ENCODE results near the gene SURF4.
"Not testable (repeated sequence)": the region's sequence is repeated elsewhere in the genome, so short reads cannot be mapped to it uniquely, and the experiment has no call there.

SURF4 gene

DNA sequence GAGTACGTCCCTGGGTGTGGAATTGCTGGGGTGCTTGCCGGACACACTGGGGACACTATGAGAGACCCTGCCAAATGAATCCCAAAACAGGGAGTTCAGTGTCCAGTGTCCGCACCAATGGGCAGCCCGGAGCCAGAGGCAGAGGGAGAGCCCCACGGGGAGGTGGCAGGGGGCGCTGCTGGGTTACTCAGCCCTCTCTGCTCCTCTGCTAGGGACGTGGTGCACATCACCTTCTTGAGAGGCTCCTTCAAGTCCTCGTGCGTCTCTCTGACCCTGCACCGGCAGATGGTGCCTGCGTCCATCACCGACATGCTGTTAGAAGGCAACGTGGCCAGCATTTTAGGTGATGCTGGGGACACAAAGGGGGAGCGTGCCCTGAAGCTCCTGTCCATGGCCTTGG lies 21.1 kb upstream of the SURF4 start:
- TF ChIP-seq, protein P1, sequence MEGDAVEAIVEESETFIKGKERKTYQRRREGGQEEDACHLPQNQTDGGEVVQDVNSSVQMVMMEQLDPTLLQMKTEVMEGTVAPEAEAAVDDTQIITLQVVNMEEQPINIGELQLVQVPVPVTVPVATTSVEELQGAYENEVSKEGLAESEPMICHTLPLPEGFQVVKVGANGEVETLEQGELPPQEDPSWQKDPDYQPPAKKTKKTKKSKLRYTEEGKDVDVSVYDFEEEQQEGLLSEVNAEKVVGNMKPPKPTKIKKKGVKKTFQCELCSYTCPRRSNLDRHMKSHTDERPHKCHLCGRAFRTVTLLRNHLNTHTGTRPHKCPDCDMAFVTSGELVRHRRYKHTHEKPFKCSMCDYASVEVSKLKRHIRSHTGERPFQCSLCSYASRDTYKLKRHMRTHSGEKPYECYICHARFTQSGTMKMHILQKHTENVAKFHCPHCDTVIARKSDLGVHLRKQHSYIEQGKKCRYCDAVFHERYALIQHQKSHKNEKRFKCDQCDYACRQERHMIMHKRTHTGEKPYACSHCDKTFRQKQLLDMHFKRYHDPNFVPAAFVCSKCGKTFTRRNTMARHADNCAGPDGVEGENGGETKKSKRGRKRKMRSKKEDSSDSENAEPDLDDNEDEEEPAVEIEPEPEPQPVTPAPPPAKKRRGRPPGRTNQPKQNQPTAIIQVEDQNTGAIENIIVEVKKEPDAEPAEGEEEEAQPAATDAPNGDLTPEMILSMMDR (IDR thresholded peaks at IDR 0.05; ENCODE audit: low read depth, low read length) = peak; percentile 31
- DNase-seq (ENCODE audit: extremely low read depth, low read depth) = no peak

DNA sequence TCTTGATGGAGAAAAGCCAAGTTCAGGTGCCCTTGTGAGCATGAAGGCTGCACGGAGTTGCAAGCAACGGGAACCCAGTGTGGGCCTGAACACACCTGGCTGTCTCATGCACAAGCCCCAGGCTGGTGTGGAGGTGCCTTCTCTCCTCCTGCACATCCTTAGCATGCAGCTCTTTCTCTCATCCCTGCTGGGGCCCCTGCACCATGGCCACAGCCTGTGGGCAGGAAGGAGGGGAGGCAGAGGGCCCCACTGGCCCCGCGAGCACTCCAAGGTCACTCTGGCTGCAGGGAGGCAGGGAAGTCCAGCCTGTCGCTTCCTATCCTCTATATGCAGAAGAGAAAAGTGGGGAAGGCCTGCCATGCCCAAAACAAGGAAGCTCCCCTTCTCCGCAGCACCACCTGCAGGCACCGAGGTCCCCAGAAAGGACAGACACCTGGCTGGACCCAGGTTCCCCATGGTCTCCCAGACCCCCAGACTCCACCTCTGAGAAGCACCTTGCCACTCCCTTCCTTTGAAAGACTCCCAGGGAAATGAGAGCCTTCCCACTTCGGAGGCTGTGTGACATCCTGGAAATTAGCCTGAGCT lies 18.9 kb upstream of the SURF4 start:
- TF ChIP-seq, protein P1 (IDR thresholded peaks at IDR 0.05; ENCODE audit: low read depth, low read length) = no peak
- DNase-seq (ENCODE audit: extremely low read depth, low read depth) = no peak

DNA sequence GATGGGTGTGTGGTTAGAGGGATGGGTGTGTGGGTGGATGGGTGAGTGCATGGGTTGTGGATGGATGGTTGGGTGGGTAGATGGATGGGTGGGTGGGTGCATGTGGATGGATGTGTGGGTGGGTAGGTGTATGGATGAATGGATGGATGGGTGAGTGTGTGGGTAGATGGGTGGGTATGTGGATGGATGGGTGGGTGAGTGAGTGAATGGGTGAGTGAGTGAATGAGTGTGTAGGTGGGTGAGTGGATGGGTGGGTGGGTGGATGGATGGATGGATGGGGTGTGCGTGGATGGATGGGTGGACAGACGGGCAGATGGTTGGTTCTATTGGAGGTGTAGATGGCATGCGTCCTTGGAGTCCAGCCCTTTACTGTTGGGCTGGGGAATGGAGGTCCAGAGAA lies 17.5 kb upstream of the SURF4 start:
- TF ChIP-seq, protein P1 (IDR thresholded peaks at IDR 0.05; ENCODE audit: low read depth, low read length) = no peak
- DNase-seq (ENCODE audit: extremely low read depth, low read depth) = no peak

DNA sequence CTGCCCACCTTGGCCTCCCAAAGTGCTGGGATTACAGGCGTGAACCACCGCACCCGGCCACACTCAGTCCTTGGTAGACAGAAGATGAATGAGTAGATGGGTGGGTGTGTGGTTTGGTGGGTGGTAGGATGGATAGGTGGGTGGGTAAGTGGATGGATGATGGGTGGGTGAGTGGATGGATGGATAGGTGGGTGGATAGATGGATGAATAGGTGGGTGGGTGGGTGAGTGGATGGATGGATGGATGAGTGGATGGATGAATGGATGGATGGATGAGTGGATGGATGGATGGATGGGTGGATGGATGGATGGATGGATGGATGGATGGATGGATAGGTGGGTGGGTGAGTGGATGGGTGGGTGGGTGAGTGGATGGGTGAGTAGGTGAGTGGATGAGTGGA lies 16.4 kb upstream of the SURF4 start:
- DNase-seq (ENCODE audit: extremely low read depth, low read depth) = not testable (repeated sequence)

DNA sequence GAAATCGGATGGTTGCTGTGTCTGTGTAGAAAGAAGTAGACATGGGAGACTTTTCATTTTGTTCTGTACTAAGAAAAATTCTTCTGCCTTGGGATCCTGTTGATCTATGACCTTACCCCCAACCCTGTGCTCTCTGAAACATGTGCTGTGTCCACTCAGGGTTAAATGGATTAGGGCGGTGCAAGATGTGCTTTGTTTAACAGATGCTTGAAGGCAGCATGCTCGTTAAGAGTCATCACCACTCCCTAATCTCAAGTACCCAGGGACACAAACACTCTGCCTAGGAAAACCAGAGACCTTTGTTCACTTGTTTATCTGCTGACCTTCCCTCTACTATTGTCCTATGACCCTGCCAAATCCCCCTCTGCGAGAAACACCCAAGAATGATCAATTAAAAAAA lies 15.6 kb upstream of the SURF4 start:
- DNase-seq (ENCODE audit: extremely low read depth, low read depth) = not testable (repeated sequence)

DNA sequence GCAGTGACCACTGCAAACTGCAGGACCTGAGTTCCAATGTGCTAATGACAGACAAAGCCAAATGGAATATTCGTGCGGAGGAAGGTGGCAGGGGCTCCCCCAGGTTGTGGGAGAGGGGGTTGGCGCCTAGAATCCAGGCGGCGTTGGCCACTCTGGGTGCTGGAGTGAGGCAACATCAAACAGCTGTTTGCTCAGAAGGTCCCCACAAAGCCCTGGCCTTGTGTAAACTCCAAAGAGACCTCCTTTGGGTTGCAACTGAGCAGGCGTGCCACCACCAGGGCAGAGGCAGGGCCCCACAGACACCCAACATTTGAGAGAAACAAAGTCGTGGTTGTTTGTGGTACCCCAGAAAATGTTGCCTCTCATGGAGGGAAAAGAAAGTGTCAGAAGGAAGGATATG lies 14.9 kb upstream of the SURF4 start:
- no peak for DNase-seq (ENCODE audit: extremely low read depth, low read depth)
- TF ChIP-seq, protein P1 (IDR thresholded peaks at IDR 0.05; ENCODE audit: low read depth, low read length) = no peak

DNA sequence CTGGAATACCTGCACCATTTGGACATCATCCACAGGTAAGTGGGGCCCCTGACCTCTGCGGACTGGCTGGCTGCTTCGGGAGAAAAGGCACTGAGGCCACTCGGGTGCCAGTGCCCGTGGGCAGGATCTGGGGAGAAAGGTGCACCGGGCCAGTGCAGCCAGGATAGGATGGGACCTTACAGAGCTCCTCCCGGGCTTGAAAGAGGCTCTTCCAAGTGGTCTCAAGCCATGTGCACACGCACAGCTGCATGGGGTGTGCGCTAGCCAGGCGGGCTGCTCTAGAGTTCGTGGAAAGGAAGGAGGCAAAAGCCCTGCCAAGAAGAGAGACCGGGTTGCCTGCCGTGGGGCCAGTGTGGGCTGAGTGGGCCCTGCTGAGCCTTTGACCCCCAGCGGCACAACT lies 13.7 kb upstream of the SURF4 start:
- DNase-seq (ENCODE audit: extremely low read depth, low read depth) = no peak
- TF ChIP-seq, protein P1 (IDR thresholded peaks at IDR 0.05; ENCODE audit: low read depth, low read length) = no peak

DNA sequence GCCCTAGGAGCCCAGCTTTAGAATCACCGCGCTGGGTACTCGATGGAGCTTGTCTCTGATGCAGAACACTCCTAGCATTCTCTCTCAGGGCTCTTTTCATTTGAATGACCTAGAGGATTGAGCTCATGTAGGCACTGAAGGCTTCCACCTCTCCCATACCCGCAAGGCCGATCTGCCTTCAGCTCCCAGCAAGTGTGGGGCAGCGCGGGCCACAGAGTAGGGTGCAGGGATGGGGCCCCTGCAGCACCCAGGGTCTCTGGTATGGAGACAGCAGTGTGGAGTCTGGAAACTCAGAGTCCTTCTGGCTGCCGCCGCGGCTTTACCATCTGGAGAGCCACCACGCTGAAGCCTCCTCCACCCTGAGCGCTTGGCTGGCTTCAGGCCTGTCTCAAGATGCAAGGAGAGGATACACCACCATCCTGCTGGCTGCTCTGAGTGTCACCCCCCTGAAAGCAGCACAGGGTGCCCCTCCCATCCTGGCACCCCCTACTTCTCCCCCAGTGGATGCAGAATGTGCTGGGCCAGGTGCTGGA lies 13.2 kb upstream of the SURF4 start:
- TF ChIP-seq, protein P1 (IDR thresholded peaks at IDR 0.05; ENCODE audit: low read depth, low read length) = no peak
- no peak for DNase-seq (ENCODE audit: extremely low read depth, low read depth)

All from AG09319 (cell line).